Measurements from ENCODE around the gene PRIMA1.

PRIMA1 gene

DNA sequence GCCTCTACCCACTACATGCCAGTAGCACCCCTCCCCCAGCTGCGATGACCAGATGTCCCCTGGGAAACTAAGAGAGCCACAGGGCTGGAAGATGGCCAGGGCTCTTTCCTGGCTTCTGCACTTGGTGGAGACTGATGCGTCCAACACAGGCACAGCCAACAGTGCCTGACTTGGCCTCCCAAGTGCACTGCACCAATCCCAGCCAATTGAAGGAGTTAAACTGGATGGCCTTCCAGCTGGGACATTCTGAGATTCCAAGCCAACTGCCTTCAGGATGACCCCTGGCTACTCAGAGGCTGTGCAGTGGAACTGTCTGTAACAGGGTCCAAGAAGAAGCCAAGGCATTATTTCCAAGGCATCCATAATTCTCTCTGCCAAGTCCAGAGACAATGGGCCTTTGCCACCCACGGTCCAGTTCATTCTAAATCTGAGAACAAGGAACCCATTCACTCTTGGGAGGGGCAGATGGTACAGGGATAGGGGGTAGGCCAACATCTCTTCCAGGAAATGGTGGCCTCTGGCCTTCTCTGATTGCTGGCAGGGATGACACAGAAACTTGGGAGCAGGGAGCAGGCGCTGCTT is 35.2 kb downstream of the PRIMA1 start:
- no peak for DNase-seq

- DNase-seq, result no peak
These were observed 36.2 kb downstream of the PRIMA1 start for GRCh38 chr14:93751946-93752655.

DNA sequence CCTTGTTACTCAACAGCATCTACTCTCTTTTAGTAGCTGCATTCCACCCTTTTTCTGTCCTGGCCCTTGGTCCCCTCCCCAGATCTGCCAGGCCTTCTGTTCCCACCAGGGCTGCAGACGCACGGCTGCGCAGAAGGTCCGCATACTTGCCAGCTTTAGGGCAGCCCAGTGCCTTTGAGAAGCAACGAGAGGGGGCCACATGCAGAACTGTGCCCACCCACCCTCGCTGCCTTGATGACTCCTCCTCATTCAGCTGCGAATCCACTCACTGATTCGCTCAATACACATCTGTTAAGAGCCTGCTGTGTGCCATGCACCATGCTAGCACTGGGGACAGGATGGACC is 39.2 kb downstream of the PRIMA1 start:
- no peak for DNase-seq

DNA sequence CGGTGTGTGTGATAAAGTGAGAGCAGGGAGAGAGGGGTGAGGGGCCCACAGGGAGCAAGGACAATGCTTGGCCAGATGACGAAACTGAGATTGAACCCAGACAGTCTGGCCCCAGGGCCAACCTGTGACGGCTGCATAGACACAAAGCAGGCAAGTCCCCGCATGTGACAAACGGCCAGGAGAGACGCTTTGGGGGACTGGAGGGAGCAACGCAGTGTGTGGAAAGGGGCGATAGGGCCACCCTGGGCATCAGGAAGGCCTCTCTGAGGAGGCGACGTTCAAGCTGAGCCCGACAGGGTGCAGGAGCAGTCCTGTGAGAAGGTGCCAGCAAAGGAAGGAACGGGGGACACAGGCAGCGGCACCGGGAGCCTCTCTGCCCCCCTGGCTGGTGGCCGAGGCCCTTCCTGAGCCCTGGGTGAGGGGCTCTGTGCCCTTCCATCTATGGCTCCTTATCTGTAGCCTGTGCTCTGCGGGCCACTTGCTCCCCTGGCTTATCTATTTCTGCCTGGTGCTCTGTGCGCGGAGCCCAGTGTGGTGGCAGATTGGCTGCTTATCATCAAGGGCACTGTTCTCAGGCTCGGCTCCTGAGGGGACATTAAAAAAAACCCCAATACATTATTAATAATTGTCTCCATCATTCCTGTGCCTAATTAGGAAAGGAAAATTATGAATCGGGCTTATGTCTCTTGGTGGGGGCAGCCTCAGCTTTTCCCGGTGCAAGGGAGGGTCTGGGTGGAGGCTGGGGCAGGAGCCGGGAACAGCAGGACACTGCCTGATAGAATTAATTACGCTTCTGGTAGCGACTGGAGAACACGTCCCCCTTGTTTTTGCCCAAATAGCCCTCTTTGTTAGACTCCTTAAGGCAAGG is 39.8 kb downstream of the PRIMA1 start:
- no peak for DNase-seq

GRCh38 chr14:93747560-93747959 is 40.7 kb downstream of the PRIMA1 start:
- no peak for DNase-seq

DNA sequence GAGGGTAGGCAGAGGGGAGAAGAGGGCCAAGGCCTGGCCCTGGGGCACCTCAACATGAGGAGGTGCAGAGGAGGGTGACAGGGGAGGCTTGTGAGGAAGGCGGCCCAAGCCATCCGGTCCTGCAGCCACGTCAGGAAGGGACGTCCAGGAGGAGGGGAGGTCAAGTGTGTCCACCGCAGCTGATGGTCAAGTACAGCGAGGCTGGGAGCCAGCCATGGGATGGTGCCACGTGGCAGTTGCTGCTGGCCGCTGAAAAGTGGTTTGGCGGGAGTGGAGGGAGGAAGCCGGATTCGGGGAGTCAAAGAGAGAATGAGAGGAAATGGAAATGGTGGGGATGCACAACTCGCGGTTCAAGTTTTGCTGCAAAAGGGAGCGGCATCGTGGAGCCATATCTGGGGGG is 41.2 kb downstream of the PRIMA1 start:
- no peak for DNase-seq

- DNase-seq, result no peak
These were observed 42.5 kb downstream of the PRIMA1 start for GRCh38 chr14:93745603-93746273.

DNA sequence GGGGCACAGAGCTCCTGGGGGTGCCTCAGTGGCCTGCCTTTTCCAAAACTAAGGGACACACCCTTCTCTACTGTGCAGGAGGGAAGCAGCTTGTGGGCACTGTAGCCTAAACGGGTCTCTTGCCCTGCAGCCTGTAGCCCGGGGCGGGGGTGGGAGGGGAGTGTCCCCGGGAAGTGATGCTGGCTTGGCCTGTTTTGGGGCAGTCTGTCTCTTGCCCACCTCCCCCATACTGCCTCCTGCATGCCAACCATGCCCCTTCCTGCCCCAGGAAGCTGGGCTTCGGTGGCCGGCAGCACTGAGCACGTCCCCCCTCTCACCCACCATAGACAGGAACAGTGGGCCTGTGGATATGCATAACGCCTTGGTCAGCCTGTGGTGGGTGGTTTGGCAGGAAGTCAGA is 43.4 kb downstream of the PRIMA1 start:
- no peak for DNase-seq

GRCh38 chr14:93744176-93744575 is 44.1 kb downstream of the PRIMA1 start:
- DNase-seq, result no peak

GRCh38 chr14:93743270-93744060 is 44.8 kb downstream of the PRIMA1 start:
- no peak for DNase-seq

DNA sequence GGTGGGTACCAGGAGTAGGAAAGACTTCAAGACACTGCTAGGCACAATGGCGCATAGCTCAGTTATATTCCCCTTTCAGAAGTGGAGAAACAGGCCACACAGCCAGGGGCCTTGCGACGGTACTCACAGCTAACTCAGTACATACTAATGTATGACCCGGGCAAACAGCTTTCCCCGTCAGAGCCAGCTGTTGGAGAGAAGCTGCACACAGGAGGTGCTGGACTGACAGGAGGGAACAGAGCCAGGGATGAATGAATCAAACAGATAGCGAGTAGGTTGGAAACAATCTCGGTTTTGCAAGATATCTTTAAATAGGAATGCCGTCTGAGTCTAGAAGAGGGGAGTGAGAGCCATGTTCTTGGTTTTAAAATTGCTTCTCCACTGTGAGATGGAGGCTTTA is 45.5 kb downstream of the PRIMA1 start:
- DNase-seq, result no peak

DNA sequence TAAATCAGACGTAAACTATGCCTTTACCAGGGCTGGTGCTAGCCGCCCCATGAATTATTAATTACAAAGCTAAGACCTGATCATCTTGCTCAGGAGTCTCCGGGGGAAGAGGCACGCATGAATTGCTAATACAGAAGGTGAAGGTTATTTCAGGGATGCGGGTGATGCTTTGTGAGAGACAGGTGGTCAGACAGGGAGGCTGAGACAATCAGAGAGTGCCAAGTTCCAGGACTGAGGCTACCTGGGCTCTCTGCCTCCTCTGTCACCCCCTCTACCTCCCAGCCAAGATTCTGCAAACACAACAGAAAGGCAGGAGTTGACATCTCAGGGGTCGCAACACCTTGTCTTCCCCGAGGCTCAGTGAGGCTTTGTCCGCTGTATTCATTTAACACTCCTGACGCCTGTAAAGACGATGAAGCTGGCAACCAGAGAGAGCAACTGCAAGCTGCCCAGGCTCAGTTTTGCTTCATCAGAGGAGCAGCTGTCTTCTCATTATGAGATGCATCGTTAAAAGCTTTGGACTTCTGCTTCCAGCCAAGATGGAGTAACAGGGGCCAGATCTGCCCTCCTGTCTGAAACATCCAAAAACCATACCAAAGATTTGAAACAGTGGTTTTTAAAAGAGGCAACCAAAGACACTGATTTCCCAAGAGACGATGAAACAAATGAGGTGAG is 46.6 kb downstream of the PRIMA1 start:
- no peak for DNase-seq

- no peak for DNase-seq
These were observed 50.7 kb downstream of the PRIMA1 start for GRCh38 chr14:93737634-93738033.

DNA sequence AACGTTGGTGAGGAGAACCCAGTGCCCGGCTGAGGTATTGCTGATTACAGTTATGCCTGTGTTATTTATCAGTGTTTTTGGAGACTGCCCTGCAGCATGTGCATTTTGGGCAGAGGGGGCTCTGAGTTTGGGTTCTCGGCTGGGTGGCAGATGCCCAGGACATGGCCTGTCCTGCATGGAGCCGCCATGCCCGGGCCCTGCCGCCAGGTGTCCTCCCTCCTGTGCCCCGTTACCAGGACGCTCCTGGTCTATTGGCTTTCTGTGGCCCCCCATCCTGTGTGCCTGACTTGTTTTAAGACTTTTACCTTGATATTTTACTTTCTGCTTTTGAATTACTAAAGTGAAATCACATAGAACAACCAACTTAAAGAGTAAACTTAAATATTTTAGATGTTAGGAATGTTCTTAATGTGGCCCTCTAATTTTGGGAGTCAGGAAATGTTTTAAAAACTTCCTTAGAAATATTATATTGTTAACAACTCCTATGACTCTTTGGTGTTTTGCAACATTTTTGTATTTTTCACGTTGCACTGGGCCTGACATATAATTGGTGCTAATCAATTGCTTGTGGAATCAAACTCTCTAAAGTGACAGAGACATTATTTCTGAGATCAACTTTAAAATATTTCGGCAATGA is 51.8 kb downstream of the PRIMA1 start:
- no peak for DNase-seq

DNA sequence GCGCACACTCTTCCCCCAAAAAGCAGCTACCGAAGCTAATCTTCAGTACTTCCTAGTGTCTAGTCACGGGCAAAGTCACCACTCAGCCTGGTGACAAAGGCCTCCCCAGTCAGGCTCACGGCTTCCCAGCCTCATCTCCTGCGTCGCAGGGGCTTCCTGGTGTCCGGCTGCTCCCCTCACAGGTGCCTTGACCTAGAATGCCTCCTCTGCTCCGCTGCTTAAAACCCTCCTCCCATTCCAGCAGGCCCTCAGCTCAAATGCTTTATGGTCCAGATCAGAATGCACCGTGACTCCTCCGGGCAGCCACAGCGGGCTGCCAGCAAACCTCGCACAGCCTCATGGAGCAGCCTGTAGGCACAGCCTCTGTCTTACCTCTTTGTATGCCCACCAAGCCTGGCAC is 53.1 kb downstream of the PRIMA1 start:
- DNase-seq, result no peak

- DNase-seq, result no peak
These were observed 54.0 kb downstream of the PRIMA1 start for GRCh38 chr14:93734086-93734822.

GRCh38 chr14:93733631-93734030 is 54.7 kb downstream of the PRIMA1 start:
- DNase-seq, result no peak

DNA sequence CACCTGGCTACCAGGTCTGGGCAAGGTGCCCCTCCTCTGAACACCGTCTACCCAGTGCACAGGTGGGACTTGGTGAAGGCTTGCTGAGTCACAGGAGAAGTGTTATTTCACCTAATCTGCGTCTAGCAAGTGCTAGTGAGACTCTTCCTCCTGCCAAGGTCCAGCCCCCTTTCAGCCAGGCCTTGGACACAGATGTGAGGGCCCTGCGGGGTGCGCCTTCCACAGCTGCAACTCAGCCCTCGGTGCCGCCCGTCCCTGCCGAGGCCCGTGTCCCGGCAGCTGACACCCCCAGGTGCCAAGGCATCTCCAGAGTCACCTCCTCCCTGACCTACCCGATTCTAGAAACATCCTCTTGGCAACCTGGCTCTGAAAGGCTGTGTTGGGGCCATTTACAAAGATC is 55.1 kb downstream of the PRIMA1 start:
- DNase-seq, result no peak

- no peak for DNase-seq
These were observed 55.8 kb downstream of the PRIMA1 start for GRCh38 chr14:93732524-93732923.

- DNase-seq, result no peak
These were observed 56.5 kb downstream of the PRIMA1 start for GRCh38 chr14:93731753-93732152.

DNA sequence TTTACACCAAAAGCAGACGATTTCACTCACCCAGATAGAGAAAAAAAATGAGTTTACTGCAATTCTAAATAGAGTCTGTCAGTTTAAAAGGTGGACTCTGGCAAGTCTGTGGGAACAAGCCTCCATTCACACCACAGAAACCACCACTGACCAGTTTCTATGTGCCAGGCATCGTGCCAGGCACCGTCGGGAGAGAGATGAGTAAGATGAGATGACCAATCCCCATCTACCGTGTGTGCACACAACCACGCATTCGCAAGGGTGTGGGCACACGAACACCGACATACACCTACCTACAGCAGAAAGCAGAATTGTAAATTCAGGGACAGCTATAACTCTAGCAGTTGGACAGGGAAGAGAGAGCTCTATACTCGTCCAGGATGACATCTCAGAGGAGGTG is 58.3 kb downstream of the PRIMA1 start:
- DNase-seq, result no peak

Data from cortex of kidney (tissue), 1 donor.